H9 (cell line): ENCODE measurements around the gene LAIR1. TPM values are rescaled to one million over a fixed set of nuclear protein-coding genes. Genes with fewer than 3 reads are reported as not detected.

Source experiments
- DNase-seq: peaks from one replicate; pipeline ENCODE4 v3.0.0-alpha.2; 2017
- H2AFZ ChIP-seq: one replicate; pipeline ENCODE4 v1.6.1; 2013; ENCODE audit warnings: mild to moderate bottlenecking, low read length, control low read depth, moderate library complexity
- H2AK5ac ChIP-seq: 2 replicates; pipeline ENCODE4 v1.6.1; 2013; ENCODE audit warnings: low read length, control low read depth, mixed read lengths; ENCODE audit not compliant: insufficient read length
- H2BK120ac ChIP-seq: one replicate; pipeline ENCODE4 v1.6.1; 2013; ENCODE audit warnings: low read depth, mild to moderate bottlenecking, low read length, control low read depth, inconsistent platforms; ENCODE audit not compliant: poor library complexity, severe bottlenecking
- H2BK12ac ChIP-seq: 2 replicates; pipeline ENCODE4 v1.6.1; 2013; ENCODE audit warnings: low read length, control low read depth, mixed read lengths, low read depth; ENCODE audit not compliant: insufficient read length
- H2BK15ac ChIP-seq: 2 replicates; pipeline ENCODE4 v1.6.1; 2013; ENCODE audit warnings: low read depth, low read length, control low read depth
- H2BK20ac ChIP-seq: one replicate; pipeline ENCODE4 v1.6.1; 2013; ENCODE audit warnings: low read depth, mild to moderate bottlenecking, low read length, control low read depth, inconsistent platforms; ENCODE audit not compliant: poor library complexity, severe bottlenecking
- H2BK5ac ChIP-seq: 2 replicates; pipeline ENCODE4 v1.6.1; 2013; ENCODE audit warnings: low read length, control low read depth, mixed read lengths; ENCODE audit not compliant: insufficient read length
- H3K14ac ChIP-seq: 2 replicates; pipeline ENCODE4 v1.6.1; 2013; ENCODE audit warnings: low read length, control low read depth; ENCODE audit not compliant: insufficient read depth
- H3K18ac ChIP-seq: 2 replicates; pipeline ENCODE4 v1.6.1; 2013; ENCODE audit warnings: low read depth, mild to moderate bottlenecking, mixed read lengths, low read length, control low read depth; ENCODE audit not compliant: insufficient read length
- H3K23ac ChIP-seq: 2 replicates; pipeline ENCODE4 v1.6.1; 2013; ENCODE audit warnings: low read length, control low read depth, mixed read lengths, low read depth; ENCODE audit not compliant: insufficient read length
- H3K23me2 ChIP-seq: 2 replicates; pipeline ENCODE4 v1.6.1; 2013; ENCODE audit warnings: low read depth, mild to moderate bottlenecking, mixed read lengths, low read length, control low read depth; ENCODE audit not compliant: insufficient read length, poor library complexity, severe bottlenecking
- H3K27ac ChIP-seq: 2 replicates; pipeline ENCODE4 v1.5.1; 2013; ENCODE audit warnings: low read length, control low read depth, mixed read lengths, low read depth; ENCODE audit not compliant: insufficient read length
- H3K27me3 ChIP-seq: 2 replicates; pipeline ENCODE4 v1.6.1; 2013; ENCODE audit warnings: low read length, control low read depth, inconsistent platforms; ENCODE audit not compliant: insufficient read depth
- H3K4ac ChIP-seq: 2 replicates; pipeline ENCODE4 v1.6.1; 2013; ENCODE audit warnings: low read depth, mild to moderate bottlenecking, control low read depth, inconsistent platforms, low read length, moderate library complexity
- H3K4me1 ChIP-seq: 2 replicates; pipeline ENCODE4 v1.6.1; 2013; ENCODE audit warnings: low read length, control low read depth, inconsistent platforms; ENCODE audit not compliant: insufficient read depth
- H3K4me2 ChIP-seq: 2 replicates; pipeline ENCODE4 v1.6.1; 2013; ENCODE audit warnings: low read length, control low read depth, mixed read lengths; ENCODE audit not compliant: insufficient read length, insufficient read depth
- H3K56ac ChIP-seq: 2 replicates; pipeline ENCODE4 v1.6.1; 2013; ENCODE audit warnings: low read depth, mild to moderate bottlenecking, mixed read lengths, low read length, control low read depth; ENCODE audit not compliant: insufficient read length
- H3K79me1 ChIP-seq: 2 replicates; pipeline ENCODE4 v1.6.1; 2013; ENCODE audit warnings: low read depth, mild to moderate bottlenecking, moderate library complexity, low read length, control low read depth, inconsistent platforms; ENCODE audit not compliant: insufficient read depth, poor library complexity, severe bottlenecking
- H3K79me2 ChIP-seq: 2 replicates; pipeline ENCODE4 v1.6.1; 2013; ENCODE audit warnings: low read length, control low read depth, inconsistent platforms; ENCODE audit not compliant: insufficient read depth
- H3K9ac ChIP-seq: 2 replicates; pipeline ENCODE4 v1.6.1; 2013; ENCODE audit warnings: low read length, control low read depth, mixed read lengths; ENCODE audit not compliant: insufficient read length; ENCODE audit errors: extremely low read depth
- H3K9me3 ChIP-seq: one replicate; pipeline ENCODE4 v1.6.1; 2013; ENCODE audit warnings: low read depth, low read length, inconsistent platforms; ENCODE audit not compliant: control insufficient read depth
- H3T11ph ChIP-seq: one replicate; pipeline ENCODE4 v1.6.1; 2013; ENCODE audit warnings: mild to moderate bottlenecking, low read length, control low read depth, inconsistent platforms
- H4K20me1 ChIP-seq: one replicate; pipeline ENCODE4 v1.6.1; 2013; ENCODE audit not compliant: control insufficient read depth, insufficient read length, insufficient read depth
- H4K5ac ChIP-seq: 2 replicates; pipeline ENCODE4 v1.6.1; 2013; ENCODE audit warnings: low read depth, mild to moderate bottlenecking, mixed read lengths, low read length, control low read depth; ENCODE audit not compliant: insufficient read length
- H4K8ac ChIP-seq: replicated peaks from 2 replicates; pipeline ENCODE4 v1.6.1; 2013; ENCODE audit warnings: low read length, control low read depth, mixed read lengths, low read depth; ENCODE audit not compliant: insufficient read length
- H4K91ac ChIP-seq: 2 replicates; pipeline ENCODE4 v1.6.1; 2013; ENCODE audit warnings: low read depth, mild to moderate bottlenecking, moderate library complexity, mixed read lengths, low read length, control low read depth; ENCODE audit not compliant: insufficient read length
- H3K27ac Mint-ChIP-seq, 3 experiments: 2 replicates in 2 of 3; 3 replicates in 1 of 3; pipeline ENCODE4 v1.8.0; 2020 to 2021; ENCODE audit warnings: mixed read lengths in 3 of 3, mild to moderate bottlenecking in 1 of 3, moderate library complexity in 1 of 3
- H3K27me3 Mint-ChIP-seq: 2 replicates; pipeline ENCODE4 v1.8.0; 2021; ENCODE audit warnings: low read depth, mild to moderate bottlenecking, moderate library complexity, mixed read lengths
- H3K36me3 Mint-ChIP-seq, 3 experiments: 2 replicates in 2 of 3; 3 replicates in 1 of 3; pipeline ENCODE4 v1.8.0; 2020 to 2021; ENCODE audit warnings: low read depth in 3 of 3, mixed read lengths in 3 of 3; ENCODE audit not compliant: insufficient read depth in 1 of 3
- H3K4me1 Mint-ChIP-seq, 2 experiments: 2 replicates each; pipeline ENCODE4 v1.8.0; 2020; ENCODE audit warnings: mixed read lengths in 2 of 2
- H3K4me3 Mint-ChIP-seq, 2 experiments: 2 replicates in 1 of 2; 3 replicates in 1 of 2; pipeline ENCODE4 v1.8.0; 2020 to 2021; ENCODE audit warnings: mild to moderate bottlenecking in 2 of 2, mixed read lengths in 2 of 2, moderate library complexity in 1 of 2
- H3K9me3 Mint-ChIP-seq, 2 experiments: 2 replicates in 1 of 2; 3 replicates in 1 of 2; pipeline ENCODE4 v1.8.0; 2020; ENCODE audit warnings: mild to moderate bottlenecking in 2 of 2, mixed read lengths in 2 of 2, moderate library complexity in 1 of 2
- CTCF ChIP-seq: fragments of 200-600 bp; sonication (generic); conservative IDR thresholded peaks from 3 replicates; pipeline ENCODE4 v1.8.0; 2021; ENCODE audit warnings: antibody characterized with exemption, mild to moderate bottlenecking
- whole genome bisulfite sequencing: extraction: QIAGEN DNeasy Blood & Tissue Kit; methylation state at CpG from one replicate; pipeline ENCODE4 v1.1.7; 2013; ENCODE audit warnings: missing lambda C conversion rate, low lambda C conversion rate, mixed read lengths; ENCODE audit not compliant: insufficient read length; ENCODE audit errors: extremely low coverage; 5-methylcytosine and 5-hydroxymethylcytosine counted together
- total RNA-seq: library from RNA; stranded (reverse); gene quantifications from 2 replicates; pipeline ENCODE4 v1.2.1, GENCODE V29; 2021

LAIR1 gene
- total RNA-seq, 1 experiment from 2014 or later = not detected

- Histone ChIP-seq H4K5ac (no peak overlapping the region), H3K23me2 (no peaks in the 10 kb centered on the region), H3K4me1 (no peaks in the 10 kb centered on the region), H3K9ac (no peak overlapping the region), H3K56ac (no peak overlapping the region), H2BK5ac (no peak overlapping the region), H3K79me2 (no peaks in the 10 kb centered on the region), H2AK5ac (no peak overlapping the region), H3K9me3 (no peaks in the 10 kb centered on the region), H3K4me2 (no peak overlapping the region), H4K20me1 (no peaks in the 10 kb centered on the region), H3K79me1 (no peaks in the 10 kb centered on the region), H2BK15ac (no peak overlapping the region), H4K91ac (no peak overlapping the region), H2BK20ac (no peak overlapping the region), H3K27me3 (no peaks in the 10 kb centered on the region), H2BK120ac (no peak overlapping the region), H2AFZ (no peak overlapping the region), H3K27ac (no peak overlapping the region), H2BK12ac (no peak overlapping the region), H3K14ac (no peak overlapping the region), H3K23ac (no peak overlapping the region), H3K4ac (no peak overlapping the region), H3K18ac (no peak overlapping the region), H3T11ph (no peak overlapping the region), H4K8ac (no peak overlapping the region)
- DNase-seq = no peak
- Mint-ChIP-seq H3K9me3 (peaks cover 4 to 71% of the 10 kb centered on the region in 2 experiments), H3K4me1 (no peaks in the 10 kb centered on the region), H3K4me3 (no peak overlapping the region), H3K36me3 (no peaks in the 10 kb centered on the region), H3K27ac (no peak overlapping the region), H3K27me3 (peaks cover 30% of the 10 kb centered on the region)
- no CpG with 5 or more reads among the region's 6 CpGs for WGBS
- TF ChIP-seq CTCF = no peak
Measured at GRCh38 chr19:54312011-54312410, 52.7 kb downstream of the LAIR1 start.
